ENCODE data around the gene APBB1IP. TPM values are rescaled to one million over a fixed set of nuclear protein-coding genes. Genes with fewer than 3 reads are reported as not detected.

Gene APBB1IP
- total and polyA plus RNA-seq, 2 of the 8 experiments (the other 6 are each of a cell fraction or from before 2014, with no cell fraction given), result 0.05 TPM; not detected in 1

GRCh38 chr10:26446258-26446657, 8.1 kb downstream of the APBB1IP start (continued):
- no peak for TF ChIP-seq HDAC2 (IDR thresholded peaks at IDR 0.05; ENCODE audit: borderline replicate concordance in 1 of 2, low read depth in 2 of 2, low read length in 2 of 2)
- no peak for TF ChIP-seq BRCA1 (IDR thresholded peaks at IDR 0.05; ENCODE audit: low read depth, low read length)
- TF ChIP-seq HDAC6 (IDR thresholded peaks at IDR 0.05; ENCODE audit: low read depth, low read length), result no peak
- no peak for TF ChIP-seq CBX8 (IDR thresholded peaks at IDR 0.05; ENCODE audit: borderline replicate concordance, low read depth, low read length)
- no peak for TF ChIP-seq RFX5 (IDR thresholded peaks at IDR 0.05; ENCODE audit: borderline replicate concordance, low read depth, low read length)

All from H1 (cell line).